Kidney (tissue), 14 donors: Measurements from ENCODE around the gene TRAF3. TPM values are rescaled to one million over a fixed set of nuclear protein-coding genes. Genes with fewer than 3 reads are reported as not detected.

Experiments
- DNase-seq, 5 donors: peaks; one replicate each; pipeline ENCODE4 v3.0.0-alpha.2; 2013 to 2020
- FAIRE-seq: peaks from 2 replicates; lab custom pipeline; 2012; peaks lifted over from hg19 to GRCh38; lab: Jason Lieb, UNC
- H3K27ac ChIP-seq, 2 donors: one replicate each; pipeline ENCODE4 v1.7.0; 2013; ENCODE audit warnings: low read depth in 2 of 2, low read length in 2 of 2, inconsistent platforms in 1 of 2
- H3K27me3 ChIP-seq: one replicate; pipeline ENCODE4 v1.7.1; 2013; ENCODE audit warnings: low read length, inconsistent platforms; ENCODE audit not compliant: control insufficient read depth, insufficient read depth
- H3K36me3 ChIP-seq, 3 donors: one replicate each; pipeline versions ENCODE4 v1.7.0 to v1.7.1; 2013; ENCODE audit warnings: low read length in 3 of 3, control low read depth in 1 of 3, inconsistent platforms in 1 of 3; ENCODE audit not compliant: insufficient read depth in 3 of 3, control insufficient read depth in 2 of 3
- H3K4me1 ChIP-seq, 3 donors: one replicate each; pipeline versions ENCODE4 v1.7.0 to v1.7.1; 2013; ENCODE audit warnings: low read length in 3 of 3, inconsistent platforms in 1 of 3, low read depth in 1 of 3; ENCODE audit not compliant: control insufficient read depth in 2 of 3, insufficient read depth in 2 of 3
- H3K4me3 ChIP-seq, 3 donors: one replicate each; pipeline versions ENCODE4 v1.7.0 to v1.8.1; 2013; ENCODE audit warnings: low read length in 3 of 3, control low read depth in 1 of 3, inconsistent platforms in 1 of 3
- H3K9ac ChIP-seq, 3 donors: one replicate each; pipeline versions ENCODE4 v1.7.0 to v1.7.1; 2013; ENCODE audit warnings: low read length in 3 of 3, control low read depth in 1 of 3, inconsistent platforms in 1 of 3
- H3K9me3 ChIP-seq, 3 donors: one replicate each; pipeline versions ENCODE4 v1.7.0 to v1.7.1; 2013; ENCODE audit warnings: low read length in 3 of 3, control low read depth in 1 of 3, inconsistent platforms in 1 of 3; ENCODE audit not compliant: control insufficient read depth in 2 of 3, insufficient read depth in 1 of 3
- CTCF ChIP-seq: IDR thresholded peaks from 3 replicates; pipeline ENCODE4 v1.5.1; 2012; ENCODE audit warnings: mild to moderate bottlenecking, moderate library complexity, borderline replicate concordance; ENCODE audit not compliant: insufficient read depth; ENCODE audit errors: extremely low read depth
- intact Hi-C: fragments of 100-400 bp; cut with DNase I; formaldehyde crosslinking; loops from one replicate; pipeline ENCODE4 v1.11.1; 2022
- polyA plus RNA-seq: library from polyadenylated mRNA; stranded (reverse); fragments of 350-450 nt; fragmentation: Illumina TruSeq; extraction: RNeasy Lipid Tissue Mini Kit (QIAGEN cat#74804); gene quantifications from one replicate; pipeline ENCODE4 v1.2.3, GENCODE V29; 2014; ENCODE audit warnings: low read depth, low replicate concordance; ENCODE audit not compliant: insufficient read depth
- total RNA-seq: library from RNA; stranded (reverse); fragmentation: NEBNext Ultra II Directional; extraction: Animal tissue kit (Norgen Biotek cat#: 25700); gene quantifications from one replicate; pipeline ENCODE4 v1.2.1, GENCODE V29; 2021
- donor health status: control.
- donor health status: control.
- donor health status: control.
- donor health status: control.
- donor health status: control.
- donor health status: DM: yes; HTN: yes; CAD: no.
- donor health status: Normal renal cell carcinoma (clear cell type).

Gene TRAF3
- total and polyA plus RNA-seq, 2 donors from 2014 or later, result 5.2 to 35.4 TPM

DNA sequence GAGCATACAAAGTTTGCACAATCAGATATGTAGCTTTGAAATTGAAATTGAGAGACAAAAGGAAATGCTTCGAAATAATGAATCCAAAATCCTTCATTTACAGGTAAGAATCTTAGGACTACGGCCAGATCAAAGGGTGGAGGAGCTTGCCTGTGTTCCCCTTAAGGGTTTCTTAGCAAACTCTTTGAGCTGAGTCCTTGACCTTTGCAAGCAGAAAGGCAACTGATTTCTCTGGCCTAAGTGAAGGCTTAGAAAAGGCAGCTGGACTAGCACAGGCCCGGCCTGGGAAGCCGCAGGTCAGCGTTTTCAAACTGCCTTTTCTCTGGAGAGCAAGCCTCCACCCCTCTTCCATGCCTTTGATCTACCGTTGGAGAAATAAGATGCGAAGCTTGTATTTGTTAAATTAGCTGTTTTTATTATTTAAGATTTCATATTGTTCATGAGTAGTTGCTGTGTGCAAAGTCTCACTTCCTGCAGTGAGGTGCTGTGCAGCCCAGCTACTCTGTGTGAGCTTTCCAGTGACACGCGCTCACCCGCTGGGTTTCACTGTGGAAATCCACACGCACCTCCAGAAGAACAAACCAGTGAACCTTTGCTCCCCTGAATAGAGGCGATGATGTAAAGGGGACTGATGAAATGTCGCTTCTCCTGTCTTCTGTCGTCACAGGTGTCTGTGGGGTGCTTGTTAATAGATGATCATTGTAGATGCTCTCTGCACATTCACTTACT lies 120.2 kb downstream of the TRAF3 start:
- Histone ChIP-seq H3K9ac (no peak overlapping the region), H3K4me3 (no peak overlapping the region), H3K36me3 (peaks cover 0 to 2% (median 0%) of the 10 kb centered on the region in 3 donors), H3K27ac (no peak overlapping the region), H3K9me3 (no peaks in the 10 kb centered on the region), H3K27me3 (no peaks in the 10 kb centered on the region), H3K4me1 (no peaks in the 10 kb centered on the region)
- FAIRE-seq (no peak), DNase-seq (no peak)
- TF ChIP-seq CTCF, result no peak
- intact Hi-C loops, result no loop called here

DNA sequence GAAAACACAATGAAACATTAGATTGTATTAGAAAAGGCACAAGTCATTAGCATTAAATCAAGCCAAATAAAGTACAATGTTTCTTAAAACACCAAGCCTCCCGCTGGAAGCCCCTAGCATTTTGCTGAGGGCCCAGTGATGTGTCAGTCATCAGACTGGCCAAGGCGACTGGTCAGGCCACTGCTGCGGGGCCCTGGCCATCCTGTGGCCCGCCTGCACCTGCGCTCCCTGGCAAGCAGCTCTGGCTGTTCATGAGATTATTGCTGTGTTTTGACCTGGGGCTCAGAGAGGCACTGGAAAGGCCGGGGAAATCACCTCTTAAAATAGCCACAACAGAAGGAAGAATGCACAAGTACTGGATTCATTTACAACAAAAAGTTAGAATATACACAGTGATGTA lies 121.0 kb downstream of the TRAF3 start:
- H3K9ac ChIP-seq, result no peak overlapping the region
- H3K9me3 ChIP-seq, result no peaks in the 10 kb centered on the region
- no peak overlapping the region for H3K27ac ChIP-seq
- no peaks in the 10 kb centered on the region for H3K4me1 ChIP-seq
- intact Hi-C loops, result no loop called here
- no peaks in the 10 kb centered on the region for H3K27me3 ChIP-seq
- FAIRE-seq (no peak), DNase-seq (no peak)
- no peak overlapping the region for H3K4me3 ChIP-seq
- no peak for TF ChIP-seq CTCF
- peaks cover 0 to 2% (median 0%) of the 10 kb centered on the region in 3 donors for H3K36me3 ChIP-seq

DNA sequence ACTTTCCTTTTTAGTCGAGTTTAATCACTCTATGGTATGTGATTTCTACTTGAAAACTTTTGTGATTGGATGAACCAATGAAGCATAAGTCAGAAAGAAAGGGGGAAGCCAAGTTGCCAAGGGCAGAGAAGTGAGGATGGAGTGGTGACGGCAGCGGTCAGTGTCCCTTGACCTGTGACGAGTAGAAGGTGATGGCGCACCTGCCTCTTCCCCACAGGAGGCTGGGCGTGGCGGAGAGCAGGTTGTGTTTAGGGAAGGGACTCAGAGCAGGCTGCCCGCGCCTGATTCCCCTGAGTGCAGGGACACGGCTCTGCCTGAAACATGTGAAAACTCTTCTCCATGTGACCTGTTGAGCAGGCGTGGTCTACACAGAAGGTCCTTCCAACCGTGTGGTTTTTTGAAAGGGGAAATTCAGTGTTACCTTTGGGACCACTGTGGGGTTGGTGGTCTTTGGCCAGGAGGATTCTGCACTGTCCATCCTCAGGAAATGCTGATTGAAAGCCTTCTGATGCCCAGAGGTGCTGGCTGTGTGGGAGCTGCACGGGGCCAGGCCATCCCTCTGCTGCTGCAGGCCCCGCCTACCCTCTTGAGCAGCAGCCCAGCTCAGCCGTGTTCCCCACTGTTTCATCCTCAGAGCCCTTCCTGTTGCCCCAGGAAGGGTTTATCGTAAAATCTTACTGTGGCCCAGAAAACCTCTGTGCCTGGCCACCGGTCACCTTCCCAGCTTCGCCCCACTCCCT lies 121.7 kb downstream of the TRAF3 start:
- TF ChIP-seq CTCF, result no peak
- DNase-seq (no peak), FAIRE-seq (no peak)
- intact Hi-C loops, result no loop called here
- Histone ChIP-seq H3K4me3 (no peak overlapping the region), H3K9ac (no peak overlapping the region), H3K27ac (no peak overlapping the region), H3K9me3 (no peaks in the 10 kb centered on the region), H3K36me3 (peaks cover 0 to 4% (median 2%) of the 10 kb centered on the region in 3 donors), H3K27me3 (no peaks in the 10 kb centered on the region), H3K4me1 (no peaks in the 10 kb centered on the region)
